ENCODE measurements around the gene FER1L5. TPM values are rescaled to one million over a fixed set of nuclear protein-coding genes. Genes with fewer than 3 reads are reported as not detected.

FER1L5 gene
- total and polyA plus RNA-seq, 2 of the 8 experiments (the other 6 are each of a cell fraction or from before 2014, with no cell fraction given): 0.23 to 0.88 TPM

- no peaks in the 10 kb centered on the region for H3K9me3 ChIP-seq (ENCODE audit: insufficient read depth in 2 of 2, low read depth in 1 of 2, low read length in 1 of 2)
- no peak overlapping the region for H2AFZ ChIP-seq (ENCODE audit: low read length)
- H3K79me1 ChIP-seq (ENCODE audit: low read depth, low read length): peaks cover 6% of the 10 kb centered on the region
- H4K20me1 ChIP-seq (replicated peaks in 1 of 2; ENCODE audit: control insufficient read depth in 1 of 2, insufficient read depth in 2 of 2, low read length in 2 of 2): no peaks in the 10 kb centered on the region
- no peak overlapping the region for H2BK15ac ChIP-seq (ENCODE audit: low read length)
- no peak overlapping the region; a peak in 1 of 7 replicates for H3K9ac ChIP-seq (replicated peaks in 1 of 4; ENCODE audit: extremely low read depth in 1 of 4, low read depth in 3 of 4, low read length in 3 of 4)
- H3K18ac ChIP-seq (ENCODE audit: extremely low read depth, low read length): no peak overlapping the region
- 93% methylated on average over 2 of the region's 2 CpGs; no CpG with 5 or more reads in 1 of the 2 experiments for WGBS, 2 experiments (ENCODE audit: extremely low coverage in 1 of 2, insufficient coverage in 1 of 2, insufficient read length in 1 of 2, insufficient replicate concordance in 2 of 2, low coverage in 1 of 2, low lambda C conversion rate in 2 of 2, missing lambda C conversion rate in 1 of 2)
- no peak overlapping the region for H2BK5ac ChIP-seq (ENCODE audit: low read depth, low read length)
- FAIRE-seq: no peak
- no peak overlapping the region for H3K27ac ChIP-seq (ENCODE audit: low read depth, low read length)
- H4K5ac ChIP-seq (ENCODE audit: insufficient read length, low read depth, low read length): no peak overlapping the region
- H3K56ac ChIP-seq (replicated peaks; ENCODE audit: insufficient read length, low read depth, low read length): no peak overlapping the region
- no peak overlapping the region for H2BK120ac ChIP-seq (replicated peaks; ENCODE audit: low read depth, low read length)
- H3K23me2 ChIP-seq (ENCODE audit: low read depth, low read length): peaks cover 4% of the 10 kb centered on the region; the same call in 1 of the 2 replicates
- no peak overlapping the region for H2BK12ac ChIP-seq (ENCODE audit: low read depth, low read length)
- no peak overlapping the region for H4K91ac ChIP-seq (replicated peaks; ENCODE audit: insufficient read length, low read length)
- no peak overlapping the region for H3K14ac ChIP-seq (ENCODE audit: insufficient read length)
- H3K4me1 ChIP-seq (replicated peaks in 1 of 4; ENCODE audit: control insufficient read depth in 3 of 4, insufficient read depth in 4 of 4, low read length in 3 of 4): peaks cover 0 to 3% (median 1%) of the 10 kb centered on the region in 4 experiments; a peak in 2 of 7 replicates
- no peak overlapping the region for H4K8ac ChIP-seq (ENCODE audit: extremely low read depth, insufficient read depth, low read length)
- peaks cover 0 to 20% of the 10 kb centered on the region in 2 experiments; a peak in 2 of 4 replicates for H3K79me2 ChIP-seq (ENCODE audit: control insufficient read depth in 1 of 2, insufficient read depth in 2 of 2, low read length in 2 of 2)
- no peaks in the 10 kb centered on the region for H3K27me3 ChIP-seq (replicated peaks in 1 of 4; ENCODE audit: control insufficient read depth in 3 of 4, extremely low read depth in 1 of 4, insufficient read depth in 3 of 4, low read length in 3 of 4)
- POLR2A ChIA-PET (ENCODE audit: partially characterized antibody): interaction anchor here (1.5 kb wide), 1 partner anchor 94 kb away, joined by 3 read pairs; the partner anchor contains the start of gene FER1L5
- H2AK5ac ChIP-seq (ENCODE audit: low read depth, low read length): no peak overlapping the region
- H2BK20ac ChIP-seq (ENCODE audit: low read length): no peak overlapping the region
- CTCF ChIA-PET (ENCODE audit: partially characterized antibody): interaction anchor here (1.2 to 1.5 kb wide), 2 partner anchors 23 to 330 kb away, joined by 3 read pairs; partner anchors contain the start of gene CNNM4
- peaks cover 9 to 41% (median 26%) of the 10 kb centered on the region in 4 experiments; a peak in 7 of 8 replicates for H3K36me3 ChIP-seq (ENCODE audit: control insufficient read depth in 2 of 4, insufficient read depth in 4 of 4, low read length in 3 of 4)
- no peak for DNase-seq (ENCODE audit: low read depth in 1 of 2, low spot score in 2 of 2)
- H3K23ac ChIP-seq (ENCODE audit: insufficient read length): no peak overlapping the region
- H3K4ac ChIP-seq (replicated peaks; ENCODE audit: insufficient read length, low read depth, low read length): no peak overlapping the region
- H3K4me2 ChIP-seq (ENCODE audit: insufficient read depth in 1 of 2, low read depth in 2 of 2, low read length in 2 of 2): no peak overlapping the region
- no peak overlapping the region for H3K4me3 ChIP-seq (ENCODE audit: extremely low read depth in 1 of 4, insufficient read depth in 2 of 4, low read depth in 3 of 4, low read length in 4 of 4)
- TF ChIP-seq PHF8 (conservative IDR thresholded peaks at IDR 0.05; ENCODE audit: low read depth, low read length): no peak
- no peak for TF ChIP-seq NRF1 (IDR thresholded peaks at IDR 0.05; ENCODE audit: low read depth, low read length)
- no peak for TF ChIP-seq CBX5 (IDR thresholded peaks at IDR 0.05; ENCODE audit: low read depth, low read length)
- no peak for TF ChIP-seq SP1 (IDR thresholded peaks at IDR 0.05; ENCODE audit: low read depth, low read length)
- no peak for TF ChIP-seq POU5F1 (IDR thresholded peaks at IDR 0.05; ENCODE audit: low read depth, low read length)
- TF ChIP-seq SUZ12 (IDR thresholded peaks at IDR 0.05; ENCODE audit: low read length): no peak
- TF ChIP-seq SAP30 (IDR thresholded peaks at IDR 0.05; ENCODE audit: insufficient read depth, insufficient replicate concordance, low read length): no peak
- TF ChIP-seq CEBPB (IDR thresholded peaks at IDR 0.05; ENCODE audit: low read depth, low read length): no peak
- no peak for TF ChIP-seq CTCF (IDR thresholded peaks at IDR 0.05; ENCODE audit: control extremely low read depth in 1 of 3, insufficient read depth in 1 of 3, low read depth in 1 of 3, low read length in 3 of 3)
- no peak for TF ChIP-seq POLR2AphosphoS5 (IDR thresholded peaks at IDR 0.05; ENCODE audit: low read depth, low read length)
- TF ChIP-seq JUND (IDR thresholded peaks at IDR 0.05; ENCODE audit: low read length): no peak
Observed at GRCh38 chr2:96737831-96738230, 95.3 kb downstream of the FER1L5 start.
